Ovary (tissue), 3 donors: ENCODE results near the gene WDFY4.

Source experiments
- CTCF ChIP-seq, 3 donors: fragments of 450-650 bp in 2 of 3; fragments of 200-600 bp in 1 of 3; IDR thresholded peaks; one replicate each; pipeline versions ENCODE4 v1.5.1 to v1.8.0; 2016 to 2022; ENCODE audit warnings: antibody characterized with exemption in 3 of 3, mild to moderate bottlenecking in 1 of 3
- POLR2A ChIP-seq: fragments of 450-650 bp; IDR thresholded peaks from one replicate; pipeline ENCODE4 v1.6.1; 2017; ENCODE audit warnings: antibody characterized with exemption, mild to moderate bottlenecking, moderate library complexity
- donor health status: DM: no; HTN: no; CAD: no.

GRCh38 chr10:48648172-48648942, 36.3 kb upstream of the WDFY4 start:
- TF ChIP-seq POLR2A, result no peak
- no peak for TF ChIP-seq CTCF (IDR thresholded peaks at IDR 0.05)
